LNCaP clone FGC (cell line): ENCODE results near the gene COX6A2.

Experiments
- DNase-seq: peaks from one replicate; pipeline ENCODE4 v3.0.0-alpha.2; 2011; ENCODE audit warnings: low read depth
- H3K4me3 ChIP-seq: 2 replicates; pipeline ENCODE4 v1.5.1; 2011; ENCODE audit warnings: mild to moderate bottlenecking, low read depth, low read length, control low read depth
- CTCF ChIP-seq: IDR thresholded peaks from 2 replicates; pipeline ENCODE4 v1.5.1; 2012; ENCODE audit warnings: mild to moderate bottlenecking; ENCODE audit not compliant: control insufficient read depth, insufficient read depth; ENCODE audit errors: extremely low read depth

Gene COX6A2

GRCh38 chr16:31403590-31404352 lies 24.4 kb downstream of the COX6A2 start:
- TF ChIP-seq CTCF = no peak
- no peak for DNase-seq
- H3K4me3 ChIP-seq = peak overlapping the region; percentile 77

GRCh38 chr16:31402687-31403086 lies 25.5 kb downstream of the COX6A2 start:
- TF ChIP-seq CTCF = no peak
- H3K4me3 ChIP-seq = no peak overlapping the region
- no peak for DNase-seq

GRCh38 chr16:31401436-31401835 lies 26.7 kb downstream of the COX6A2 start:
- no peak for DNase-seq
- TF ChIP-seq CTCF = no peak
- no peak overlapping the region for H3K4me3 ChIP-seq

- DNase-seq = no peak
- H3K4me3 ChIP-seq = no peak overlapping the region
- no peak for TF ChIP-seq CTCF
Measured at GRCh38 chr16:31400191-31400590, 28.0 kb downstream of the COX6A2 start.

- H3K4me3 ChIP-seq = no peak overlapping the region
- DNase-seq = no peak
- TF ChIP-seq CTCF = no peak
Measured at GRCh38 chr16:31397701-31398100, 30.5 kb downstream of the COX6A2 start.

- no peak overlapping the region for H3K4me3 ChIP-seq
- no peak for DNase-seq
- TF ChIP-seq CTCF = no peak
Measured at GRCh38 chr16:31397096-31397660, 31.0 kb downstream of the COX6A2 start.

GRCh38 chr16:31395647-31396046 lies 32.5 kb downstream of the COX6A2 start:
- DNase-seq = no peak
- no peak overlapping the region for H3K4me3 ChIP-seq
- no peak for TF ChIP-seq CTCF
